H9 (cell line): Measurements from ENCODE around the gene ANKMY1. TPM values are rescaled to one million over a fixed set of nuclear protein-coding genes. Genes with fewer than 3 reads are reported as not detected.

Source experiments
- DNase-seq: peaks from one replicate; pipeline ENCODE4 v3.0.0-alpha.2; 2017
- H2AFZ ChIP-seq: one replicate; pipeline ENCODE4 v1.6.1; 2013; ENCODE audit warnings: mild to moderate bottlenecking, low read length, control low read depth, moderate library complexity
- H2AK5ac ChIP-seq: 2 replicates; pipeline ENCODE4 v1.6.1; 2013; ENCODE audit warnings: low read length, control low read depth, mixed read lengths; ENCODE audit not compliant: insufficient read length
- H2BK120ac ChIP-seq: one replicate; pipeline ENCODE4 v1.6.1; 2013; ENCODE audit warnings: low read depth, mild to moderate bottlenecking, low read length, control low read depth, inconsistent platforms; ENCODE audit not compliant: poor library complexity, severe bottlenecking
- H2BK12ac ChIP-seq: 2 replicates; pipeline ENCODE4 v1.6.1; 2013; ENCODE audit warnings: low read length, control low read depth, mixed read lengths, low read depth; ENCODE audit not compliant: insufficient read length
- H2BK15ac ChIP-seq: 2 replicates; pipeline ENCODE4 v1.6.1; 2013; ENCODE audit warnings: low read depth, low read length, control low read depth
- H2BK20ac ChIP-seq: one replicate; pipeline ENCODE4 v1.6.1; 2013; ENCODE audit warnings: low read depth, mild to moderate bottlenecking, low read length, control low read depth, inconsistent platforms; ENCODE audit not compliant: poor library complexity, severe bottlenecking
- H2BK5ac ChIP-seq: 2 replicates; pipeline ENCODE4 v1.6.1; 2013; ENCODE audit warnings: low read length, control low read depth, mixed read lengths; ENCODE audit not compliant: insufficient read length
- H3K14ac ChIP-seq: 2 replicates; pipeline ENCODE4 v1.6.1; 2013; ENCODE audit warnings: low read length, control low read depth; ENCODE audit not compliant: insufficient read depth
- H3K18ac ChIP-seq: 2 replicates; pipeline ENCODE4 v1.6.1; 2013; ENCODE audit warnings: low read depth, mild to moderate bottlenecking, mixed read lengths, low read length, control low read depth; ENCODE audit not compliant: insufficient read length
- H3K23ac ChIP-seq: 2 replicates; pipeline ENCODE4 v1.6.1; 2013; ENCODE audit warnings: low read length, control low read depth, mixed read lengths, low read depth; ENCODE audit not compliant: insufficient read length
- H3K23me2 ChIP-seq: 2 replicates; pipeline ENCODE4 v1.6.1; 2013; ENCODE audit warnings: low read depth, mild to moderate bottlenecking, mixed read lengths, low read length, control low read depth; ENCODE audit not compliant: insufficient read length, poor library complexity, severe bottlenecking
- H3K27ac ChIP-seq: 2 replicates; pipeline ENCODE4 v1.5.1; 2013; ENCODE audit warnings: low read length, control low read depth, mixed read lengths, low read depth; ENCODE audit not compliant: insufficient read length
- H3K27me3 ChIP-seq: 2 replicates; pipeline ENCODE4 v1.6.1; 2013; ENCODE audit warnings: low read length, control low read depth, inconsistent platforms; ENCODE audit not compliant: insufficient read depth
- H3K4ac ChIP-seq: 2 replicates; pipeline ENCODE4 v1.6.1; 2013; ENCODE audit warnings: low read depth, mild to moderate bottlenecking, control low read depth, inconsistent platforms, low read length, moderate library complexity
- H3K4me1 ChIP-seq: 2 replicates; pipeline ENCODE4 v1.6.1; 2013; ENCODE audit warnings: low read length, control low read depth, inconsistent platforms; ENCODE audit not compliant: insufficient read depth
- H3K4me2 ChIP-seq: 2 replicates; pipeline ENCODE4 v1.6.1; 2013; ENCODE audit warnings: low read length, control low read depth, mixed read lengths; ENCODE audit not compliant: insufficient read length, insufficient read depth
- H3K56ac ChIP-seq: 2 replicates; pipeline ENCODE4 v1.6.1; 2013; ENCODE audit warnings: low read depth, mild to moderate bottlenecking, mixed read lengths, low read length, control low read depth; ENCODE audit not compliant: insufficient read length
- H3K79me1 ChIP-seq: 2 replicates; pipeline ENCODE4 v1.6.1; 2013; ENCODE audit warnings: low read depth, mild to moderate bottlenecking, moderate library complexity, low read length, control low read depth, inconsistent platforms; ENCODE audit not compliant: insufficient read depth, poor library complexity, severe bottlenecking
- H3K79me2 ChIP-seq: 2 replicates; pipeline ENCODE4 v1.6.1; 2013; ENCODE audit warnings: low read length, control low read depth, inconsistent platforms; ENCODE audit not compliant: insufficient read depth
- H3K9ac ChIP-seq: 2 replicates; pipeline ENCODE4 v1.6.1; 2013; ENCODE audit warnings: low read length, control low read depth, mixed read lengths; ENCODE audit not compliant: insufficient read length; ENCODE audit errors: extremely low read depth
- H3K9me3 ChIP-seq: one replicate; pipeline ENCODE4 v1.6.1; 2013; ENCODE audit warnings: low read depth, low read length, inconsistent platforms; ENCODE audit not compliant: control insufficient read depth
- H3T11ph ChIP-seq: one replicate; pipeline ENCODE4 v1.6.1; 2013; ENCODE audit warnings: mild to moderate bottlenecking, low read length, control low read depth, inconsistent platforms
- H4K20me1 ChIP-seq: one replicate; pipeline ENCODE4 v1.6.1; 2013; ENCODE audit not compliant: control insufficient read depth, insufficient read length, insufficient read depth
- H4K5ac ChIP-seq: 2 replicates; pipeline ENCODE4 v1.6.1; 2013; ENCODE audit warnings: low read depth, mild to moderate bottlenecking, mixed read lengths, low read length, control low read depth; ENCODE audit not compliant: insufficient read length
- H4K8ac ChIP-seq: replicated peaks from 2 replicates; pipeline ENCODE4 v1.6.1; 2013; ENCODE audit warnings: low read length, control low read depth, mixed read lengths, low read depth; ENCODE audit not compliant: insufficient read length
- H4K91ac ChIP-seq: 2 replicates; pipeline ENCODE4 v1.6.1; 2013; ENCODE audit warnings: low read depth, mild to moderate bottlenecking, moderate library complexity, mixed read lengths, low read length, control low read depth; ENCODE audit not compliant: insufficient read length
- H3K27ac Mint-ChIP-seq, 3 experiments: 2 replicates in 2 of 3; 3 replicates in 1 of 3; pipeline ENCODE4 v1.8.0; 2020 to 2021; ENCODE audit warnings: mixed read lengths in 3 of 3, mild to moderate bottlenecking in 1 of 3, moderate library complexity in 1 of 3
- H3K27me3 Mint-ChIP-seq: 2 replicates; pipeline ENCODE4 v1.8.0; 2021; ENCODE audit warnings: low read depth, mild to moderate bottlenecking, moderate library complexity, mixed read lengths
- H3K36me3 Mint-ChIP-seq, 3 experiments: 2 replicates in 2 of 3; 3 replicates in 1 of 3; pipeline ENCODE4 v1.8.0; 2020 to 2021; ENCODE audit warnings: low read depth in 3 of 3, mixed read lengths in 3 of 3; ENCODE audit not compliant: insufficient read depth in 1 of 3
- H3K4me1 Mint-ChIP-seq, 2 experiments: 2 replicates each; pipeline ENCODE4 v1.8.0; 2020; ENCODE audit warnings: mixed read lengths in 2 of 2
- H3K4me3 Mint-ChIP-seq, 2 experiments: 2 replicates in 1 of 2; 3 replicates in 1 of 2; pipeline ENCODE4 v1.8.0; 2020 to 2021; ENCODE audit warnings: mild to moderate bottlenecking in 2 of 2, mixed read lengths in 2 of 2, moderate library complexity in 1 of 2
- H3K9me3 Mint-ChIP-seq, 2 experiments: 2 replicates in 1 of 2; 3 replicates in 1 of 2; pipeline ENCODE4 v1.8.0; 2020; ENCODE audit warnings: mild to moderate bottlenecking in 2 of 2, mixed read lengths in 2 of 2, moderate library complexity in 1 of 2
- WGBS: extraction: QIAGEN DNeasy Blood & Tissue Kit; methylation state at CpG from one replicate; pipeline ENCODE4 v1.1.7; 2013; ENCODE audit warnings: missing lambda C conversion rate, low lambda C conversion rate, mixed read lengths; ENCODE audit not compliant: insufficient read length; ENCODE audit errors: extremely low coverage; 5-methylcytosine and 5-hydroxymethylcytosine counted together
- total RNA-seq: library from RNA; stranded (reverse); gene quantifications from 2 replicates; pipeline ENCODE4 v1.2.1, GENCODE V29; 2021
- TF ChIP-seq, protein P1 (sequence below): fragments of 200-600 bp; sonication (generic); conservative IDR thresholded peaks from 3 replicates; pipeline ENCODE4 v1.8.0; 2021; ENCODE audit warnings: antibody characterized with exemption, mild to moderate bottlenecking

The ANKMY1 gene
- total RNA-seq, 1 experiment from 2014 or later: 13.7 TPM

DNA sequence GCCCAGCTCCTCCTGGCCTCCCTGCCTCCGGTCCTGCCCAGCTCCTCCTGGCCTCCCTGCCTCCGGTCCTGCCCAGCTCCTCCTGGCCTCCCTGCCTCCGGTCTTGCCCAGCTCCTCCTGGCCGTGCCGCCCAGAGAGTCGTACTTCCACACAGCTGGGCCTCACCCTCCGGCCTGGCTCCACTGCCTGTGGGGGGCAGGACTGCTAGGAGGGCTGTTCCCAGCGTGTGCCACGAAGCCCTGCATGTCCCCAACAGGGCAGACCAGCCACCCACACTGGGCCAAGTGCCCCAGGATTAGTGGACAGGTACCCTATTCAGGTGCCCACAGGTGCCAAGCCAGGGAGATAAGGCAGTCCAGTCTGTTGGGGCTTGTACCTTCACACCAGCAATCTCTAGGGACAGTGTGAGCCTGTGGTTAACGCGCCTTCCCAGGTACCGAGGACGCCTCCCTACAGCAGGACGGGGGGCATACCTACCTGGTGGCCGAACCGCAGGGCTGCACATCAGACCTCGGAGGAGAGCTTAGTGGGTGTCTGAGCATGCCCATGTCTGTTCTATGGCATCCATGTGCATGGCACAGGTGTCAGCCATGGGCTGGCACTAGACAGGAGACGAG, 117.0 kb downstream of the ANKMY1 start:
- no peak for DNase-seq
- Histone ChIP-seq H3K56ac (no peak overlapping the region), H3T11ph (no peak overlapping the region), H2BK120ac (no peak overlapping the region), H3K27me3 (peaks cover 13% of the 10 kb centered on the region; the same call in 1 of the 2 replicates), H3K9me3 (no peaks in the 10 kb centered on the region), H2BK15ac (no peak overlapping the region), H3K79me2 (no peaks in the 10 kb centered on the region; the same call in 1 of the 2 replicates), H2BK5ac (no peak overlapping the region), H3K9ac (no peak overlapping the region), H4K5ac (no peak overlapping the region), H4K8ac (no peak overlapping the region), H2AFZ (no peak overlapping the region), H2AK5ac (no peak overlapping the region), H2BK20ac (no peak overlapping the region), H3K23me2 (peaks cover 3% of the 10 kb centered on the region), H3K23ac (no peak overlapping the region), H4K91ac (no peak overlapping the region), H3K27ac (no peak overlapping the region), H2BK12ac (no peak overlapping the region), H3K4me2 (no peak overlapping the region), H3K4ac (no peak overlapping the region), H3K14ac (no peak overlapping the region), H3K4me1 (no peaks in the 10 kb centered on the region; the same call in 1 of the 2 replicates), H4K20me1 (no peaks in the 10 kb centered on the region), H3K79me1 (no peaks in the 10 kb centered on the region), H3K18ac (no peak overlapping the region)
- Mint-ChIP-seq H3K4me3 (no peak overlapping the region), H3K27me3 (peaks cover 21% of the 10 kb centered on the region), H3K27ac (no peak overlapping the region), H3K36me3 (peaks cover 0 to 5% (median 1%) of the 10 kb centered on the region in 3 experiments; a peak in 2 of 7 replicates), H3K9me3 (no peaks in the 10 kb centered on the region), H3K4me1 (peaks cover 4 to 11% of the 10 kb centered on the region in 2 experiments)
- no CpG with 5 or more reads among the region's 18 CpGs for WGBS
- TF ChIP-seq, protein P1, sequence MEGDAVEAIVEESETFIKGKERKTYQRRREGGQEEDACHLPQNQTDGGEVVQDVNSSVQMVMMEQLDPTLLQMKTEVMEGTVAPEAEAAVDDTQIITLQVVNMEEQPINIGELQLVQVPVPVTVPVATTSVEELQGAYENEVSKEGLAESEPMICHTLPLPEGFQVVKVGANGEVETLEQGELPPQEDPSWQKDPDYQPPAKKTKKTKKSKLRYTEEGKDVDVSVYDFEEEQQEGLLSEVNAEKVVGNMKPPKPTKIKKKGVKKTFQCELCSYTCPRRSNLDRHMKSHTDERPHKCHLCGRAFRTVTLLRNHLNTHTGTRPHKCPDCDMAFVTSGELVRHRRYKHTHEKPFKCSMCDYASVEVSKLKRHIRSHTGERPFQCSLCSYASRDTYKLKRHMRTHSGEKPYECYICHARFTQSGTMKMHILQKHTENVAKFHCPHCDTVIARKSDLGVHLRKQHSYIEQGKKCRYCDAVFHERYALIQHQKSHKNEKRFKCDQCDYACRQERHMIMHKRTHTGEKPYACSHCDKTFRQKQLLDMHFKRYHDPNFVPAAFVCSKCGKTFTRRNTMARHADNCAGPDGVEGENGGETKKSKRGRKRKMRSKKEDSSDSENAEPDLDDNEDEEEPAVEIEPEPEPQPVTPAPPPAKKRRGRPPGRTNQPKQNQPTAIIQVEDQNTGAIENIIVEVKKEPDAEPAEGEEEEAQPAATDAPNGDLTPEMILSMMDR: no peak
